HepG2 (cell line): ENCODE data around the gene ZMYND8. TPM values are rescaled to one million over a fixed set of nuclear protein-coding genes. Genes with fewer than 3 reads are reported as not detected.
A peak's percentile ranks its signal among the peaks of the same experiment; 100 is the strongest.

ENCODE experiments used
- EHMT2 ChIP-seq: fragments of 200-600 bp; sonication (generic); IDR thresholded peaks from 2 replicates; pipeline ENCODE4 v1.7.0; 2017; ENCODE audit warnings: antibody characterized with exemption, low read depth, low read length, borderline replicate concordance
- FOSL2 ChIP-seq: sonication (generic); formaldehyde crosslinking; IDR thresholded peaks from 2 replicates; pipeline ENCODE4 v1.4.0; 2020; ENCODE audit warnings: missing genetic modification reagents
- IRF9 ChIP-seq: sonication (generic); formaldehyde crosslinking; IDR thresholded peaks from 2 replicates; pipeline ENCODE4 v1.8.0; 2022; ENCODE audit warnings: missing genetic modification reagents, mild to moderate bottlenecking, borderline replicate concordance
- MIER2 ChIP-seq: IDR thresholded peaks from 2 replicates; pipeline ENCODE4 v1.6.1; 2016; ENCODE audit warnings: missing biosample characterization, missing genetic modification reagents
- NCOA5 ChIP-seq: sonication (generic); formaldehyde crosslinking; IDR thresholded peaks from 2 replicates; pipeline ENCODE4 v1.4.0; 2020; ENCODE audit warnings: missing genetic modification reagents
- NFIB ChIP-seq: sonication (generic); formaldehyde crosslinking; IDR thresholded peaks from 2 replicates; pipeline ENCODE4 v1.9.0; 2021; ENCODE audit warnings: missing genetic modification reagents, mild to moderate bottlenecking, borderline replicate concordance
- PAWR ChIP-seq: sonication (generic); formaldehyde crosslinking; IDR thresholded peaks from 2 replicates; pipeline ENCODE4 v1.4.0; 2020; ENCODE audit warnings: missing genetic modification reagents, mild to moderate bottlenecking, borderline replicate concordance
- POGK ChIP-seq: sonication (generic); formaldehyde crosslinking; conservative IDR thresholded peaks from 2 replicates; pipeline ENCODE4 v1.8.0; 2022; ENCODE audit warnings: mild to moderate bottlenecking, moderate library complexity, missing genetic modification reagents
- PTBP1 ChIP-seq: fragments of 200-400 bp; formaldehyde crosslinking; IDR thresholded peaks from 2 replicates; pipeline ENCODE4 v1.6.1; 2018; ENCODE audit warnings: low read length, low read depth; ENCODE audit not compliant: poor library complexity, severe bottlenecking
- REST ChIP-seq, 2 experiments: IDR thresholded peaks; 2 replicates each; pipeline ENCODE4 v1.6.1; 2011 to 2012; ENCODE audit warnings: low read length in 2 of 2, borderline replicate concordance in 1 of 2, low read depth in 1 of 2, mild to moderate bottlenecking in 1 of 2, moderate library complexity in 1 of 2
- SP140L ChIP-seq: sonication (generic); formaldehyde crosslinking; IDR thresholded peaks from 2 replicates; pipeline ENCODE4 v1.4.0; 2020; ENCODE audit warnings: missing genetic modification reagents, borderline replicate concordance
- STAT6 ChIP-seq: sonication (generic); formaldehyde crosslinking; IDR thresholded peaks from 2 replicates; pipeline ENCODE4 v1.4.0; 2020; ENCODE audit warnings: missing genetic modification reagents, mild to moderate bottlenecking, borderline replicate concordance
- ZBTB43 ChIP-seq: sonication (generic); formaldehyde crosslinking; conservative IDR thresholded peaks from 2 replicates; pipeline ENCODE4 v1.4.0; 2020; ENCODE audit warnings: missing genetic modification reagents
- ZNF670 ChIP-seq: sonication (generic); formaldehyde crosslinking; IDR thresholded peaks from 2 replicates; pipeline ENCODE4 v1.8.0; 2022; ENCODE audit warnings: mild to moderate bottlenecking, missing genetic modification reagents, borderline replicate concordance
- ZNF773 ChIP-seq: sonication (generic); formaldehyde crosslinking; IDR thresholded peaks from 2 replicates; pipeline ENCODE4 v1.4.0; 2020; ENCODE audit warnings: missing genetic modification reagents, borderline replicate concordance
- ZNF776 ChIP-seq: sonication (generic); formaldehyde crosslinking; IDR thresholded peaks from 2 replicates; pipeline ENCODE4 v1.4.0; 2020; ENCODE audit warnings: mild to moderate bottlenecking, missing genetic modification reagents
- polyA plus RNA-seq, 8 experiments: library from polyadenylated mRNA; depleted of rRNA in 3 of 8; stranded (reverse) in 7 of 8; unstranded in 1 of 8; fragments of >200 nt; fragmentation: Illumina TruSeq in 4 of 8; extraction: Trizol in 4 of 8; gene quantifications; 2 replicates each; pipeline versions ENCODE4 v1.2.1 to v1.2.3, GENCODE V29; 2011 to 2016; ENCODE audit warnings: low read depth in 4 of 8, missing spikeins in 1 of 8, mixed read lengths in 1 of 8; ENCODE audit not compliant: insufficient read depth in 1 of 8
- total RNA-seq, 5 experiments: library from RNA; depleted of rRNA; stranded (reverse); fragments of >200 nt; fragmentation: Illumina TruSeq; extraction: Trizol; gene quantifications; 2 replicates each; pipeline ENCODE4 v1.2.3, GENCODE V29; 2016; ENCODE audit warnings: low read depth in 1 of 5

Gene ZMYND8
- total and polyA plus RNA-seq, 2 of the 13 experiments (the other 11 are each of a cell fraction or from before 2014, with no cell fraction given): 53.9 to 84.7 TPM

- TF ChIP-seq REST (IDR thresholded peaks at IDR 0.05; ENCODE audit: borderline replicate concordance in 1 of 2, low read depth in 1 of 2, low read length in 2 of 2): peak in 1 of 2 experiments; percentile 81; a peak in 2 of 4 replicates
- peak; percentile 81; the same call in 1 of the 2 replicates for TF ChIP-seq ZNF670 (CRISPR knock-in tag)
- peak; percentile 97; the same call in 1 of the 2 replicates for TF ChIP-seq SP140L (CRISPR knock-in tag)
- TF ChIP-seq ZNF773: peak; percentile 93; the same call in 1 of the 2 replicates
- peak; percentile 94 for TF ChIP-seq IRF9
- TF ChIP-seq ZNF776 (CRISPR knock-in tag): peak; percentile 98
- TF ChIP-seq FOSL2: peak; percentile 78; the same call in 1 of the 2 replicates
- TF ChIP-seq STAT6: no peak; the same call in 1 of the 2 replicates
- TF ChIP-seq EHMT2: no peak
- peak; percentile 89; the same call in 1 of the 2 replicates for TF ChIP-seq MIER2 (CRISPR knock-in tag)
- TF ChIP-seq PTBP1: no peak
- peak; percentile 97; the same call in 1 of the 2 replicates for TF ChIP-seq POGK (CRISPR knock-in tag)
- peak; percentile 94; the same call in 1 of the 2 replicates for TF ChIP-seq PAWR (CRISPR knock-in tag)
- TF ChIP-seq NCOA5 (CRISPR knock-in tag): 0 out of 2 replicates have a peak, but pooled peaks have one; percentile 81
- no peak for TF ChIP-seq NFIB (CRISPR knock-in tag)
- peak; percentile 96 for TF ChIP-seq ZBTB43 (CRISPR knock-in tag)
Measured at GRCh38 chr20:47357296-47358038, 968 bp upstream of the ZMYND8 start (continued).
